Smooth muscle cell of bladder (primary cell): Measurements from ENCODE around the gene ZNF382. TPM values are rescaled to one million over a fixed set of nuclear protein-coding genes. Genes with fewer than 3 reads are reported as not detected.

Experiments
- total RNA-seq: library from RNA; depleted of rRNA; stranded (reverse); fragments of >200 nt; gene quantifications from 2 replicates; pipeline ENCODE4 v1.2.3, GENCODE V29; 2014

The ZNF382 gene
- total RNA-seq: 6.4 and 7.0 TPM in 2 replicates

DNA sequence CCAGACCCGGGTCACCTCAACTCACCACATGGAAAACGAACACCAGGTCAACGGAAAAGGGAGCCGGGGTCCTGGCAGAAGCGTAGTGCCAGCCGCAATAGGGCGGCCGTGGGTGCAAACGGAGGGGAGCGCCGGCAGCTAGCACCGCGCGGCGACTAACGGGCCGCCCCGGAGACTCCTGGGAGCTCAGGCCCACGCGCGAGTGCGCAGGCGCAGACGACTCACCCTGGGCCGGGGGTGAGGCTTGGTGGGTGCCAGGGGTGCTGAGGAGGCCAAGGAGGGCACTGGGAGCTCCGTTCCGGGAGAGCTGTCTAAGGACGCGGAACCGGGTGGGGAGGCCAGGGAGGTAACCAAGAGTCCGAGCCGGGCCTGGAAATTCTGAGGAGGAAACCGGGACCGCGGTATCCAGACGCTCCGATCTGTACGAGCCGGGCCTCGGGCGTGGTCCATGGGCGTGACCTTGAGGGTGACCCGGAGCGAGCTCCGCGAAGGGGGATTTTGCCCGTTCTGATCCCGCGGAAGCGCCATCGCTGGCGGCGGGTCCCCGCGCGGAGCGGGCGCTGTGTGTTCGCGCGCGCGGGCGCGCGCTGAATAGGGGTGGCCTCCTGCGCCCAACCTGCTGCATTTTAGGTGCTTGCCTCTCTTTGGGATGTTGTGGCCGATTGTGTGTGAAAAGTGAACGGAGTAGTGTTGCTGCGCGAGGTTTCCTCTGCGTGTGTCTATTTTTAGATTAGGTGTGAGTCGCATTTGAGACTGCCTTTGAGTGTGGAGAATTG lies at the start of gene ZNF382:
Gene ZNF382 (plus strand): TSS at position 213 of the 776 bp plus-strand sequence. CDS start 4,602 bp downstream, outside the sequence.

DNA sequence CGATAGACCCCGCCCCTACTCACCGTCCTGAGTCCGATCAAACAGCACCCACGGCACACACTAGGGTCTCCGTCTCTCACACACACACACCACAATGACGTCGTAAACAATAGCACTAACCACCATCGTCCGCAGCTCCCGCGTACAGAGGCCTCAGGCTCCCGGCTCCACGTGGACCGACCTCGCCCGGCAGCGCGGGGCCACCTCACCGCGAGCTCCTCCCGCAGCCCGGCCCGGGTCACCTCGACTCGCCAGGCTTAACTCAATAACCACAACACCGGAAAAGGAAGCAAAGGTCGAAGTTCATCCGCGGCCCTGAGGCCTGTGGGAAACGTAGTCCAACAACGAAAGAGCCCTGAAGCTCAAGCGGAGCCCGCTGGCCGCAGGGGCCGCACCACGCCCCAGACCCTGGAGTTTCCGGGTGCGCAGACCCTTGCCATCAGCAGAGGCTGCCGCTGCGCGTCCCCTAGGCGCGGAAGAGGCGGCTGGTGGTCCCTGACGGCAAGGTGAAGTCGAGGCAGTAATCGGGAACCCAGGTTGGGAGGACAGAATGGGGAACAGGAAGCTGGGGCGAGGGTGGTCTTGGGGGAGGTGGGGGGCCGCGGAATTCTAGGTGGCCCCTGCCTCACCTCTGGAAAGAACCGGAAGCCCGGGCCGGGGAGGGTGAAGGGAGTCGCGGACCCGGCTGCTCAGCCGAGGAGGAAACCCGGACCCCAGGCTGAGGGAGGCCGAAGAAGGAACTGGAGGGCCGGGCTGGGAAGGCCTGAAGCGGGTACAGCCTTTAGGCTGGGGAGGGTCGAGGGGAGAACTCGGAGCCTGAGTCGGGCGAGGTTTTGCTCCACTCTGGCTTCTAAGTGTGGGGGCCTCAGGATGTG lies 31.9 kb upstream of the ZNF382 start, which contains the start of gene ZNF529:
Gene ZNF529 (minus strand): TSS at position 273 of the 875 bp plus-strand sequence. CDS start 946 bp downstream, outside the sequence.

Other genes with a start within 250 kb of the ZNF382 start
- gene ZFP14, start 226.1 kb upstream of the ZNF382 start, total RNA-seq: 3.8 and 4.1 TPM in 2 replicates
- 3.7 and 5.4 TPM in 2 replicates for gene ZFP82, start 186.7 kb upstream of the ZNF382 start, total RNA-seq
- gene ZNF566, start 115.8 kb upstream of the ZNF382 start, total RNA-seq: 7.7 and 8.1 TPM in 2 replicates
- gene ZNF260, start 77.0 kb upstream of the ZNF382 start, total RNA-seq: 8.4 and 11.9 TPM in 2 replicates
- gene ZNF529, start 32.0 kb upstream of the ZNF382 start, total RNA-seq: 7.0 and 8.0 TPM in 2 replicates
- gene ZNF461, start 61.5 kb downstream of the ZNF382 start, total RNA-seq: 9.4 and 13.3 TPM in 2 replicates
- gene ZNF567, start 82.3 kb downstream of the ZNF382 start, total RNA-seq: 5.0 and 5.6 TPM in 2 replicates
- 1.6 and 1.7 TPM in 2 replicates for gene ZNF850, start 167.5 kb downstream of the ZNF382 start, total RNA-seq
- 6.8 and 8.7 TPM in 2 replicates for gene ZNF790, start 233.1 kb downstream of the ZNF382 start, total RNA-seq
- gene ZNF345, start 245.6 kb downstream of the ZNF382 start, total RNA-seq: 1.4 and 1.7 TPM in 2 replicates